Retina (tissue), 1 donor: ENCODE results near the gene FTO.
"Not testable (repeated sequence)": the region's sequence is repeated elsewhere in the genome, so short reads cannot be mapped to it uniquely, and the experiment has no call there.

Experiments used
- DNase-seq: peaks from one replicate; pipeline ENCODE4 v3.0.0-alpha.2; 2016

FTO gene

DNA sequence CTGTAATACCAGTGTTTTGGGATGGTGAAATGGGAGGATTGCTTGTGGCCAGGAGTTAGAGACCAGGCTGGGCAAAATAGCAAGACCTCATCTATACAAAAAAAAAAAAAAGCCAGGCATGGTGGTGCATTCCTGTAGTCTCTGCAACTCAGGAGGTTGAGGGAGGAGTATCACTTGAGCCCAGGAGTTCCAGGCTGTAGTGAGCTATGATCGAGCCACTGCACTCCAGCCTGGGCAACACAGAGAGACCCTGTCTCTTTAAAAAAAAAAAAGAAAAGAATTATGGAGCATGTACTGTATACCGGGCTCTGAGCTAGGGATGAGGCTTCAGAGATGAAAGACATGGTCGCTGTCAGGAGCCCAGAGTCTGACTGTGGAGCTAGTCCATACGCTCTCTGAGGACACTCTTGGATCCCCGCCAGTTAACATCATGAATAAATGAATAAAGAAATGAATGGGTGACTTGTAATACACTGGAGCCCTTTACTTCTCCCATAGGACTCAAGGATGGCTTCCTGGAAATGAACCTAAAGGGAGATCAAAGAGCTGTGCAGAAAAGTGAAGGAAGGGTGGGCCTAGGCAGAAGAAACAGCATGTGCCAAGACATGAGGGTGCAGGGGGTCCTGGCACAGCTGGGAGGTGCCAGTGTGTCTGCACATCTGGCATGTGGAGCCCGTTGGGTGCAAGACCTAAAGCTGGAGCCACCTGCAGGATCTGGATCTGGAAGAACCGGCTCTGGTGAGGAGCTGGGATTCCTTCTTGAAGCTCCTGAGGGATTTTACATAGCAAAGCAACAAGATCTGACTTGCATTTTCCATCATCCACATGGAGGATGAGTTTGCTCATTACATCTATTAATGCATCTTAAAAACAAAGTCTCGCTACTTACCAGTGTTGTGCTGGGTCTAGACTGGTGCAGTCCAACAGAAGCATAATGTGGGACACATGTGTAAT, 462.2 kb downstream of the FTO start:
- DNase-seq = no peak

DNA sequence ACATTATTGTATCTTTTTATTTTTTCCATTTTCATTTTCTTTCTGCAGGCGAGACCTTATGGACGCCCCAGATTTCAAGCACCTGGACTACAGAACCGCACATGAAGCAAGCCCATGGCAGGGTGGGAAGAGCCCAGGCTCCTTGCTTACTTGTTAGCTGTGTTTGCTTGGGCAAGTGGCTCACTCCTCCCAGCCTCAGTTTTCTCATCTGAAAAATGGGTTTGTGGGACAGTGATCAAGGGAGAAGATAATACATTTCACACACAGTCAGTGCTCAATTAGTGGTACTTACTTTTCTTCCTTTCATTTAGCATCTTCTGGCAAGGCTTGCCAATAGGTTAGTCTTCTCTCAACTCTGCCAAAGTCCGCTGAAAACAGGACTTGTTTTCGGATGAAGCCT, 465.2 kb downstream of the FTO start:
- DNase-seq = no peak

DNA sequence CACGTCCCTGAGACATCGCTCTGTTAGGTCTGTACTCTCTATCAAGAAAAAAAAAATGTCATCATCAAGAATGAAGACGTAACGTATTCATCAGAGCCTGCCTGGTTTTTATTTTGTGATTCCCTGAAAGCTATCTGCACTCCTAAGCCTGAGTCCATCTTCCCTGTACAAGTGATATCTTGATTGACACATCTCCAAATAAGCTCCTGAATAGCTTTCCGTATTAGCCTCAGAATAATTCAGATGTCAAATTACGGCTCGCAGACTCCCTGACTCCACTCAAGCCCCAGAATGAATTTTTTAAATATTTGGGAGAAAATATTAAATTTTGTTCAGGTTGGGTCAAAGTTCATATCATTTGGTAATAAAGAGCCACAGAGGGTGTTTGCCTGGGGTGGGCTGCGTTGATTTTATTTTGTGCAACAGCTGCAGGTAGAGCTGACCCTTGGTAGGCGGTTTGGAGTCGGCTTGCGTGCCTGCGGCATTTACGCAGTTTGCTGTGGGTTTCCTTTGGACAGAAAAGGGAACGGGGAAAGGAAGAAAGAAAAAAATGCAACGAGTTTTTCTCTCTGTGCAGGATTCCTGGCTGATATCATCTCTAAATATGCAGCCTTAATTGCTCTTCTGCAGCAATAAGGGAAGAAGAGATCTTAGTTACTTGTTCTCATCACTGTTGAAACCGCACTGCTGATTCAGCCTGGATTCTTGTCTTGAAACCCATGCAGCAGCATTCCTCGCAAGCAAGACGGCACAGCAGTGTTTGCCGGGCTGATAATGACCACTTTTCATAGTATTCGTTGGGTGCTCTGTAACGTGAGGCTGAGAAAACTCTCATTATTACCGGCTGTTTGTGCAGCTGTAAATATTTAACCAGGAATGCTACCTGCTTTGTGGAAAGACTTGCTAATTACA, 467.9 kb downstream of the FTO start:
- peak; percentile 72 for DNase-seq

DNA sequence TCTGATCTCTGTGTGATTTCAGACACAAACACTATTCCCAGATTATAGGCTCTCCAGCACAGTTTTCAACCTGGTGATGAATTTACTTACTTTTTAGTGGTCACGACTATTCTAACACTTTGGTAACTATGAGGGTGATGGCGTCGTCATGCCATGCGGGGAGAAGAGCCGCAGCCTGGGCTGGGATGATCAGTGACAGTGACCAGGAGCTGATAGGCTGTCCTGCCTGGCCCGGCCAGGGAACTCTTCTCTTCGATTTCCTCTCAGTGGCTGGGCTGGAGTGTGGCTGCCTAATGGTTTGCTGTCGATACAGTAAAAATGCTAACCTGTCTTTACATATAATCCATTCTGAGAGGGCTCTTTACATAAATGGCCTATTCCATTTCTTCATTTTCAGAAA, 469.5 kb downstream of the FTO start:
- no peak for DNase-seq

DNA sequence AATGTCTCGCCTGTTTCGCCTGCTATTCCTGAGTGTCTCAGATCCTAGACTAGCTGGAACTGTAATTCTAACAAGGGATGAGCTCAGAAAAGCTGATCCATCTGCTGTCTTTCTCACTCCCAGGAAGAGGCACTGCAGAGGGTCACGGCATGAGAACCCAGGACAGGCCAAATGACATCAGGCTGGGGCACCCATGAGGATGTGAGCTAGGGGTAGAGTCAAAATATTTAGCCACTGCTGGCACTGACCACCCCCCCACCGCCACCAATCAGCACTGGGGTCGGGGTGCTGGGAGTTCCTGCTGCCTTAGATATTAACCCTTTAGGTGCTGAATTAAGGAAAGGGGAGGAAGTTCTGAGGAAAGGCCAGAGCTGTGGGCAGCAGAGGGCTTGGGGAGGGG, 470.2 kb downstream of the FTO start:
- no peak for DNase-seq

DNA sequence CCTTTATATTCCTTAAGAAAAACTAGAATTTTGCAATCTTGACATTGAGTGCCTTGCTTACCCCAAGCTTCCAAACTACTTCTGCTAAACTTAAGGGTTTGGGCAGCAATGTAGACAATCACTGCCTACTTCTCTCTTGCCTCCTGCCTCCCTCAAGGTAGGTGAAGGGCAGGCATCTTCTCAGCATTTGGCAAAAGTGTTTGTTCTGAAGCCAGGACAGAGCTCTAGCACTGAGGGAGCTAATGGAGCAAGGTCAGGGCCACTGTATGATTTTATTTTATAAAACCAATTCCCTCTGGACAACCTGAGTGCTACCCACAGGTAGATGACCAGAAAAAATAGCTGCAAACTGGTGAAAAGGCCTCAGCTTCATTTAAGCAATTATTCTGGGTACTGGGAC, 470.8 kb downstream of the FTO start:
- DNase-seq = no peak

DNA sequence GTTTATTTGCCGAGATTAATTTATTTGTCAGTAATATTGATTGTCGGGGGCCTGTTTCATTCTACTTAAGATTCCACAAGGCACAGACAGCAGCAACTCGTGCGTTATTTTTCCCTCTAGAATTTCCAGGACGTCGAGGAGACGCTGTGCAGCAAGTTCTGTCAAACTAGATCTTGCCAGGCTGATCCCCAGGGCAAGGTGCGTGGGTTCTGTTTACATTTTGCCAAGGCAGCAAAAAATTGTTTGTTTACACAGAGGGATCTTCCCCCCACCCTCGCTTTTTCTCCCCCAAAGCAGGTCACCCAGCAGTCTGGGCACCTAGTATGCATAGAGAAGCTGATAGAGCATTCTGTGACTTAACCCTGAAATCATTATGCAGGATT, 471.2 kb downstream of the FTO start:
- no peak for DNase-seq

DNA sequence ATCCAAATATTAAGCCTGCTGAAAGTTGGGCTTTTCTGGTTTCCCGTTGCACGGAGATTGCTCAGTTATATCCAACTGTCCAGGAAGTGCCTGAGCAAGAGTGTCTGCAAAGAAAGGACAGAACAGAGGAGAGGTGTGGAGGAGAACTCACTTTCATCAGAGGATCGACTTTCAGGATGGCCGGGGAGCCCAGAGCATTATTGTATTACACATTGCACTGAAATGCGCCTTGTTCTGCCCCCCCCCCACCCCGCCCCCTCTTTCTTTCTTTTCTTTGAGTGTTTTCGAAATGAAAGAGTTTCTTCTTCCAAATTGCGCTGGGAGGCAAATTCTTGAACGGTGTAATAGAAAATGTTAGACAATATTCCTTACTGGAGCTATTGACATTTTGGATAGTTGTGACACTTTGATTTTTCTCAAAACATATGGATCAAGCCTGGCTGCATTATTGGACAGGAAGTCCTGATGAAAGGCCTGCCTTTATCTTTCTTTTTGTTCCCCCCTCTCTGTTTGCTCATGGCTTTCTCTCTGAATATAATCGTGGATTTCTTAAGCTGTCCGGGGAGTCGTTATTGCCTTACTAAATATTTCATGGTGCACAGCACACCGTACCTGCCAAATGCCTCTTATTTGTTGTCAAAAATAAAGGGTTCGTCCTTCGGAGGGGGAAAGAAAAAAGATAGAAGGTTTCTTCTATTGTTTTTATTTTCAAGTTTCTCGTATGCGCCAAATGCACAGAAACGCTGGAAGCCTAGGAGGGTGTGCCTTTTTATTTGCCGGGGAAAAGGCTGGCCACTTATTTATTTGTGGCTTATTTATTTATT, 471.8 kb downstream of the FTO start:
- DNase-seq = no peak

DNA sequence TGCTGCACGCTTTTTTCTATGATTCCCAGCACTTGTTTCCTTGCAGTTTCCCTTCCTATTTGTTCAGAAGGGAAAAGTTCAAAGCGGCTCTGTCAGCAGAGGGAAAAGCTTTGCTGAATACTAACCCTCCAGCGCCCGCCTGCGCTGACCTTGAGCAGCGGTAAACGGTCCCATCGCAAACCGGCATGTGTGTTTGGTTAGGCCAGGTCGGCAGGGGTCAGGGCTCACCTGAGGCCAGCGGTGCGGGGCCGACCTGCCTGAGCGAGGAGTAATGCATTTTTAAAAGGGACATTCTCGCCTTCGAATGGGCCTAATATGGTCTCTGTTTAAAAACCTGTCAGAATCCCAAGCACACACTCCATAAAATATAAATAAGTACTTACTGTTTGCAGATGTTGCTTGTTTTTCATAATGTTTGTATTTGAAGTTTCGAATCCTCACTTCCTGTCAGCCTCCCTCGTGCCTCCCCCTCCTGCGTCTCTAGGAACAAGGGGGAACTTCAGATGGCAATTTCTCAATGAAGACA, 472.5 kb downstream of the FTO start:
- no peak for DNase-seq

DNA sequence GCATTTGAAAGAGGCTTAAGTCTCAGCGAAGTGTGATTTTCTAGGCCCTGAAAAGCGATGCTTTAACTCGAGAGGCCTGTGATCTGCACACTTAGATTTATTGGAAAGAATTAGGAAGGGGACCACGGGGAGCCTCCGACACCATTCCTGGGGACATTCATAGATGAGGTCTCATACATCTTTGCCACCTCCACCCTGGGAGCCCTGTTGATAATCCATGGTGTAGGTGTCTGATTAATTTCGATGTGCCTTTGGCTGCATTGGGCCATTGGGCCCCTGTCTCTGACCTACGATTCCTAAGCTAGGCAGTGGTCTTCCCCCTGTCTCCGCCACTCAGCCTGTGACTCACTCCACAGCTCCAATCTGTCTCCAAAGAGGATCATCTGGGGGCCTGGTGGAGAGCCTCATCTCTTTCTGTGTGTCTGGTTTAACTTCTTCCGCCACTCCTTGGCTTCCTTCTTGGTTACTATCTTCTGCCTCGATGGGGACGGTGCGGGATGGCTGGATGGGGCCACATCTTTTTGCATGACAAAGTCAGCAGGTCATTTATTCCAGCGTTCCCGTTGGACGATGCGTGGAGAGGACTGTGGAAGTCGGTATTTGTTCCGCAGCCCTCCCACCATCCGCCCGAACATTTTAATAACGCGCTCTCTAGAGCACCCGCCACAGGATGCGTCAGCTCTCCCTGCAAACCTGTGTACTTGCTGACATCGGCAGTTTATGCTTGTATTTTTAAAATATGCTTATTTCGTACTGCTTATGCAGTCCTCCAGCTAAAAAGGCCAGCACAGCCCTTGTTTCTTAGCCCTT, 473.3 kb downstream of the FTO start:
- no peak for DNase-seq

DNA sequence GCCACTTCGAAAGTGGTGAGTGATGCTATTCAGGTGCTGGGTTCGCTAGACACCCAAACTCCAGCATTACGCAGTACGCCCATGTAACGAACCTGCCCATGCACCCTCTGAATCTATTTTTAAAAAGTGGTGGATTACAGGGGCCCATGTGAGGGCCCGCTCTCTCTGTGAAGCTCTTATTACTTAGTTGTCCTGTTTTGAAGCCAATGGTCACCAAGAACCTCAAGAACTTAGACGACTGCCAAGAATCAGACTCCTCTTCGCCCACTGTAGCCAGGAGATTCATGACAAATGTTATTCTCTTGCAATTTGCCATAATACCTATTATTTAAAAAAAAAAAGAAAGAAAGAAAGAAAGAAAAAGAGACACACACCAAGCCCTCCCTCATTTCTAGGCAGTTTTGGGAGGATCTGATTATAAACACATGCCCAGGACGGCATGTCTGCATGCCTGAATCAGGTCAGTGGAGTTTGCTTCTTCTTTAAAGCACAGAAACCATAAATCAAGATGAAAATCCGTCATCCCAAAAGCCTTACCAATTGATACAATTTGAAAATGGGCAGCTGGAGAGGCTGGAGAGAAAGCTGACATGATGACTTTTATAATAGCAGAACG, 474.0 kb downstream of the FTO start:
- no peak for DNase-seq

DNA sequence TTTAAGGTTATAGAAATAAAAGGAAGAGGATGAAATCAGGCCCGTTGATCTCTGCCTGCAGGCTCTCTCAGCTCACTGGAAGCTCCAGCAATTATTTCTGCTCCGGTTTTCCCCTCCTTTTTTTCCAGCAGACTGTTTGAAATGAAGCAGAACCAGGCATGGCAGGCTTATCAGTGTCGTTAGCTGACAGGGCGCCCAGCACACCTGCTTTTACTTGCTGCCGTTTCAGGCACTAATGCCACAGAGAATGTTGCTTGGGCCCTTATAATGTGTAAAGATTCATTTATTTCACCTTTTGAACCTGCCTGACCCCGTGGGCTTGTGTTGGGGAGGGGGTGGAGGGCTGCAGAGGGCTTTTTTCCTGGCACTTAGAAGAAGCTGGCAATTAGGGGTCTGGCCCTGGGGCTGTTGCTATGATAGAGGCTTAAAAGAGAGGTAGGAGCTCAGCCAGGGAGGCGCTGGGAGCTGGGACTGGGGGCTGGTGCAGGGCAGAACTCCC, 474.6 kb downstream of the FTO start:
- DNase-seq = peak; percentile 71

DNA sequence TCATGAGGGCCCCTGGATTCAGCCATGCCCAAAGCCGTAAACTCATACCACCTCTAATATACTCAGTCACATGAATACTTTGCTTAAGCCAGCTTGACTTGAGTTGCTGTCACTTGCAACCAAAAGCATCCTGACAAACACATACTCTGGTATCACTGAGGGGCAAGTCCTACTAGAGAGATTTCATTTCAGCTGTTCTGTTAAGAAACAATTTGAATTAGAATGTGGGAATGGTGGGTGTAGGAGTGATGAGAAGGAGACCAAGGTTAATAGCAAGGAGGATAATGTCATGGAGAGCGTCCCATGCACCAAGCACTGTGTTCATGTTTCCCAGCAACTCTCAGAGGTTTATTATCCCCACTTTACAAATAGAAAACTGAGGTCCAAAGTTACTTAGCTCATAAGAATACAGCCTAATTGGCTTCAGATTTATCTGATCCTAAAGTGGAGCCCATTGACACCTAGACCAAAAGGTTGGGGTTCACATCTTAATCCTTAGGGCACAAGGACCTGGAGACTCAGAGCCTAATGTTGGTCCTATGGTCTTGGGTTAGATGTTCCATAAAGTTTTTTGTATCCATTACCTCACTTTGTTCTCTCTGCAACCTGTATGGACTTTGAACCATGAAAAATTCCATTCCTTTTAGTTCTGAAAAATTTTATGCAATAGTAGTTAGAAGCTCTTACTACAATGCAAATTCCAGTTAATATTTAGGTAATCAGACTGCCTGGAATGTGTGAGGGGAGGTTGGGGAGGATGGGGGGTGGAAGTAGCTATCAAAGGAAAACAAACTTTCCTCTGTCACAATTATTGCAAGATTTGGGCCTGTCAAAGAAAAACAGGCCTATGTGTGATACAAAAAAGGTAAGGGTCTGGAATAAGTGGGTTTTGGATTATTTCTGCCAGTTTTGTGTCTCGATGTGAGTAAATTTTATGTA, 476.7 kb downstream of the FTO start:
- no peak for DNase-seq

DNA sequence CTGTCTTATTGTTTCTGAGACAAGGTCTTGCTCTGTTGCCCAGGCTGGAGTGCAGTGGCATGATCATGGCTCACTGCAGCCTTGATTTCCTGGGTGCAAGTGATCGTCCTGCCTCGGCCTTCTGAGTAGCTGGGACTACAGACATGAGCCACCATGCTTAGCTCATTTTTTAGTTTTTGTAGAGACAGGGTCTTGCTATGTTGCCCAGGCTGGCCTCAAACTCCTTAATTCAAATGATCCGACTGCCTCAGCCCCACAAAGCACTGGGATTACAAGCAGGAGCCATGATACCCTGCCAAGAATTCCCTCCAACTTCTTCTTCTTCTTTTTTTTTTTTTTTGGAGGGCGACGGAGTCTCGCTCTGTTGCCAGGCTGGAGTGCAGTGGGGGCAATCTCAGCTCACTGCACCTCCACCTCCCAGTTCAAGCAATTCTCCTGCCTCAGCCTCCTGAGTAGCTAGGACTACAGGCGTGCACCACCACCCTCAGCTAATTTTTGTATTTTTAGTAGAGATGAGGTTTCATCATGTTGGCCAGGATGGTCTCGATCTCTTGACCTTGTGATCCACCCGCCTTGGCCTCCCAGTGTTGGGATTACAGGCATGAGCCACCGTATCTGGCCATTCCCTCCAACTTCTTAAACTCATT, 477.9 kb downstream of the FTO start:
- DNase-seq = not testable (repeated sequence)

DNA sequence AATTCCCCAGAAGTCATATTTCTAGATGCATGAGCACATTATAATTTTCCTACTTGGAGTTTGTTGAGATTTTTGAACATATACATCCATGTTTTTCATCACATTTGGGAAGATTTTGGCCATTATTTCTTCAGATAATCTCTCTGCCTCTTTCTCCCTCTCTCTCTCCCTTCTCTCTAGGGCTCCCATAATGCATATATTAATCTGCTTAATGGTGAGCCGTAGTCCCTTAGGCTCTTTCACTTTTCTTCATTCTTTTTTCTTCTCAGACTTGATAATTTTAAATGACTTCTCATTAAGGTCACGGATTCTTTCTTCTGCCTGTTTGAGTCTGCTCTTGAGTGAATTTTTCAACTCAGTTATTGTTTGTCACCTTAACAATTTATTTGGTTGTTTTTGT, 481.1 kb downstream of the FTO start:
- no peak for DNase-seq

DNA sequence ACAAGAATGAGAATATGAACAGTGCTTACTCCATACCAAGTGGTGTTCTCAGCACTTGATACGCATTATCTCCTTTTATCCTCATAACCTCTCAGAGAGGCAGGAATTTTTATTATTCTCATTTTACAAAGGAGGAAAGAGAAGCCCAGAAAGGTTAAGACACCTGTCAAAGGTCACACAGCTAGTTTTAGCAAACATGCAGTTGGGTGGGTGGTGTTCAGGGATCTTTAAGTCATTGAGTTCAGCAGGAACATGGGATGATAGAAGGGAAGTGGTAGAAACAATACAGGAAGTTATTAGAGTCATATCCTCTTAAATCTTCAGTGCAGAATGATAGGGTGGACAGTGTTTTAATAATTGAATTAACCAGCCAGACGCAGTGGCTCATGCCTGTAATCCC, 487.2 kb downstream of the FTO start:
- DNase-seq = no peak

DNA sequence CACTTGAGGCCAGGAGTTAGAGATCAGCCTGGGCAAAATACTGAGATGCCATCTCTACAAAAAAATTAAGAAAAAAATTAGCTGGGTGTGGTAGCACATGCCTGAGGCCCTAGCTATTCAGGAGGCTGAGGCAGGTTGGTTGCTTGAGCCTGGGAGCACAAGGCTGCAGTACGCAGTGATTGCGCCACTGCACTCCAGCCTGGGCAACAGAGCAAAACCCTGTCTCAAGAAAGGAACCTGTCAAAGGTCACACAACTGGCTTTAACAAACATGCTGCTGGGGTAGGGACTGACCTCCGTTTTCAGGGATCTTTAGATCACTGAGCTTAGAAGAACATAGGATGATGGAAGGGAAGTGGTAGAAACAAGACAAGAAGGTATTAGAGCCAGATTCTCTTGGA, 487.6 kb downstream of the FTO start:
- DNase-seq = no peak

DNA sequence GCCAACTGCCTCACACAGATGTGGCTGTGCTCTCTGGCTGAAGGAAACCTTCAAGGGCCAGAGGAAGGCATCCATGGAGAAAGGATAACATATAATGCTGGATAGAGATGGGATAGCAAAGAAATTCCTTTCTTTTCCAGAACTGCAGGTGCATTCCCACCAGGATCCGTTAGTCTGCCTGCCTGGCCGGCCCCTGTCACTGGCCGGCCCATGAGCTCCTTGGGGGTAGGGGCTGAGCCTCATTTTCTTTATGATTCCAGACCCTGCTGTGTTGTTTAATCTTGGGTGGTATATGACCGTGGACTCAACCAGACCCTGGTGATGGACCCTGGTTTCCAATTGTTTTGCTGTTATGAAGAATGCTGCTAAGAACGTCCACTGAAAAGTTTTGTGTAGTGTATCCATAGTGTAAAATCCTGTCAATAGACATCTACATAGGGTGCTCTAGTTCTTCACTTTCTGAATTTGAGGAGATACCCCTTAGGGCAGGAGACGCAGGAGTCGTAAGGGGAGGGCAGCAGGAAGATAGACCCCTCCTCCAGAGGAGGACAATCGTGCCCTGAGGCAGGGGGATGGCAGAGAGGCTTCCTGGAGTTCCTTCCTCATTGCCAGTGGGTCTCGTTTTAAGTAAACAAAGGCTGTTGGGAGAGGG, 489.2 kb downstream of the FTO start:
- DNase-seq = no peak
